ENCODE results near the gene C11orf91.
"Not testable (repeated sequence)": the region's sequence is repeated elsewhere in the genome, so short reads cannot be mapped to it uniquely, and the experiment has no call there.

C11orf91 gene

DNA sequence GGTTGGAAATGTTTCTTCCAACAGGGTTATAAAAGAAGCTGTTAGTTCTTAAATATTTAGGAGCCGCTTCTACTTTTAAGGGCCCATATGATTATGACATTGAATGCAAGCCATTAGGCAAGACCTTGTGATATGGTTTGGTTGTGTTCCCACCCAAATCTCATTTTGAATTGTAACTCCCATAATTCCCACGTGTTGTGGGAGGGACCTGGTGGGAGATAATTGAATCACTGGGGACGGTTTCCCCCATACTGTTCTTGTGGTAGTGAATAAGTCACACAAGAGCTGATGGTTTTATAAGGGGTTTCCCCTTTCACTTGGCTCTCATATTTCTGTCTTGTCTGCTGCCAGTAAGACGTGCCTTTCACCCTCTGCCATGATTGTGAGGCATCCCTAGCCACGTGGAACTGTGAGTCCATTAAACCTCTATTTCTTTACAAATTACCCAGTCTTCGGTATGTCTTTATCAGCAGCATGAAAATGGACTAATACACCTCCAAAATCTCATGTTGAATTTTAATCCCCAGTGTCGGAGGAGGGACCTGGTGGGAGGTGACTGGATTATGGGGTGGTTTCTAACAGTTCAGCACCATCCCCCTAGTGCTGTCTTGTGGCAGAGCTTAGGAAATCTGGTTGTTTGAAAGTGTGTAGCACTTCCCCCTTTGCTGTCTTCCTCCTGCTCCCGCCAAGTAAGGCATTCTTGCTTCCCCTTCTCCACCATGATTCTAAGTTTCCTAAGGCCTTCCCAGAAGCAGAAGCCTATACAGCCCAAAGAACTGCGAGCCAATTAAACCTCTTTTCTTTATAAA lies 31.3 kb upstream of the C11orf91 start:
- H3K4me1 ChIP-seq (ENCODE audit: control insufficient read depth, insufficient read depth, low read length): peaks cover 7% of the 10 kb centered on the region
- no peaks in the 10 kb centered on the region for H3K9me3 ChIP-seq (ENCODE audit: control insufficient read depth, insufficient read depth, low read length)
- H3K9ac ChIP-seq (ENCODE audit: low read depth, low read length): no peak overlapping the region
- no peak overlapping the region for H3K4me3 ChIP-seq (ENCODE audit: low read depth, low read length)
- H3K36me3 ChIP-seq (ENCODE audit: control insufficient read depth, insufficient read depth, low read length): no peaks in the 10 kb centered on the region
- H3K27me3 ChIP-seq (ENCODE audit: control insufficient read depth, insufficient read depth, low read length): peaks cover 10% of the 10 kb centered on the region

DNA sequence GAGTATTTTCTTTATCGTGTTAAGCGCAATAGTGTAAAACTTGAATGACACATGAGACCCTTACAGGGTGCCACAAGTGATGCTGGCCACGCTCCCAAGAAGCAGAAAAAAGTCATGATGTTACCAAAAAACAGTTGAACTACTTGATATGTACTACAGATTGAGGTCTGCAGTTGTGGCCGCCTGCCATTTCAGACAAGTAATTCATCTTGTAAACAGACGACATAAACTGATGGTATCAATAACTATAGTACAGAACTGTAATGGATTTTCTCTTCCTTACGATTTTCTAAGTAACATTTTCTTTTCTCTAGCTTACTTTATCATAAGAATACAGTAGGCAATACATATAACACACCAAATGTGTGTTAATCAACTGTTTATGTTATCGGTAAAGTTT lies 30.1 kb upstream of the C11orf91 start:
- H3K27me3 ChIP-seq (ENCODE audit: control insufficient read depth, insufficient read depth, low read length): peaks cover 10% of the 10 kb centered on the region
- no peak overlapping the region for H3K9ac ChIP-seq (ENCODE audit: low read depth, low read length)
- H3K9me3 ChIP-seq (ENCODE audit: control insufficient read depth, insufficient read depth, low read length): no peaks in the 10 kb centered on the region
- no peaks in the 10 kb centered on the region for H3K36me3 ChIP-seq (ENCODE audit: control insufficient read depth, insufficient read depth, low read length)
- H3K4me3 ChIP-seq (ENCODE audit: low read depth, low read length): no peak overlapping the region
- H3K4me1 ChIP-seq (ENCODE audit: control insufficient read depth, insufficient read depth, low read length): peaks cover 6% of the 10 kb centered on the region

DNA sequence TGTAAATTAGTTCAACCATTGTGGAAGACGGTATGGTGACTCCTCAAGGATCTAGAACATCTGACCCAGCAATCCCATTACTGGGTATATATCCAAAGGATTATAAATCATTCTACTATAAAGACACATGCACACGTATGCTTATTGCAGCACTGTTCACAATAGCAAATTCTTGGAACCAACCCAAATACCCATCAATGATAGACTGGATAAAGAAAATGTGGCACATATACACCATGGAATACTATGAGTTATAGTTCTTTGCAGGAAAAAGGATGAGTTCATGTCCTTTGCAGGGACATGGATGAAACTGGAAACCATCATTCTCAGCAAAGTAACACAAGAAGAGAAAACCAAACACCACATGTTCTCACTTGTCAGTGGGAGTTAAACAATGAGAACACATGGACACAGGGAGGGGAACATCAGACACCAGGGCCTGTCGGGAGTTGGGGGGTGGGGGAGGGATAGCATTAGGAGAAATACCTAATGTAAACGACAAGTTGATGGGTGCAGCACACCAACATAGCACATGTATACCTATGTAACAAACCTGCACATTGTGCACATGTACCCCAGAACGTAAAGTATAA lies 28.5 kb upstream of the C11orf91 start:
- not testable (repeated sequence) for H3K27me3 ChIP-seq (ENCODE audit: control insufficient read depth, insufficient read depth, low read length); H3K9me3 ChIP-seq (ENCODE audit: control insufficient read depth, insufficient read depth, low read length); H3K4me1 ChIP-seq (ENCODE audit: control insufficient read depth, insufficient read depth, low read length); H3K4me3 ChIP-seq (ENCODE audit: low read depth, low read length); H3K36me3 ChIP-seq (ENCODE audit: control insufficient read depth, insufficient read depth, low read length); H3K9ac ChIP-seq (ENCODE audit: low read depth, low read length)

DNA sequence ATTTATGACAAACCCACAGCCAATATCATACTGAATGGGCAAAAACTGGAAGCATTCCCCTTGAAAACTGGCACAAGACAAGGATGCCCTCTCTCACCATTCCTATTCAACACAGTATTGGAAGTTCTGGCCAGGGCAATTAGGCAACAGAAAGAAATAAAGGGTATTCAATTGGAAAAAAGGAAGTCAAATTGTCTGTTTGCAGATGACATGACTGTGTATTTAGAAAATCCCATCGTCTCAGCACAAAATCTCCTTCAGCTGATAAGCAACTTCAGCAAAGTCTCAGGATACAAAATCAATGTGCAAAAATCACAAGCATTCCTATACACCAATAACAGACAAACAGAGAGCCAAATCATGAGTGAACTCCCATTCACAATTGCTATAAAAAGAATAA lies 26.9 kb upstream of the C11orf91 start:
- not testable (repeated sequence) for H3K9ac ChIP-seq (ENCODE audit: low read depth, low read length); H3K4me3 ChIP-seq (ENCODE audit: low read depth, low read length); H3K27me3 ChIP-seq (ENCODE audit: control insufficient read depth, insufficient read depth, low read length); H3K9me3 ChIP-seq (ENCODE audit: control insufficient read depth, insufficient read depth, low read length); H3K4me1 ChIP-seq (ENCODE audit: control insufficient read depth, insufficient read depth, low read length); H3K36me3 ChIP-seq (ENCODE audit: control insufficient read depth, insufficient read depth, low read length)

DNA sequence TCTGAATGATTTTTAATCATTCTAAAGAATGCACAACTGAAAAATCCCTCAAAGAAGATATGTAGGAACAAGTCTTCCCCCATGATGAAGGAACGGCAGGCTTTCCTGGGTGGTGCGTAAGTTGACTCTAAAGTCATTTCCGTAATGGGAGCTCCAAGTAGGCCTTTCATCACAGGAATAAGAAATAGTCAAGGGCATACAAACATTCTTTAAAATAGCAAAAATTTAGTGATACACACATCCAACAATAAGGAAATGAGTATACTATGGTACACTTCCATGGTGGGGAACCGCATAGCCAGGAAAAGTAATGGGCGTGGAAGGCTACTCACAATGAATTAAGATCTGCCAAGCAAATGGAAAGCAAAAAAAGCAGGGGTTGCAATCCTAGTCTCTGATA lies 24.9 kb upstream of the C11orf91 start:
- Histone ChIP-seq H3K4me3 (ENCODE audit: low read depth, low read length) (no peak overlapping the region), H3K4me1 (ENCODE audit: control insufficient read depth, insufficient read depth, low read length) (no peaks in the 10 kb centered on the region), H3K27me3 (ENCODE audit: control insufficient read depth, insufficient read depth, low read length) (no peaks in the 10 kb centered on the region), H3K9me3 (ENCODE audit: control insufficient read depth, insufficient read depth, low read length) (no peaks in the 10 kb centered on the region), H3K9ac (ENCODE audit: low read depth, low read length) (no peak overlapping the region), H3K36me3 (ENCODE audit: control insufficient read depth, insufficient read depth, low read length) (peaks cover 6% of the 10 kb centered on the region)

DNA sequence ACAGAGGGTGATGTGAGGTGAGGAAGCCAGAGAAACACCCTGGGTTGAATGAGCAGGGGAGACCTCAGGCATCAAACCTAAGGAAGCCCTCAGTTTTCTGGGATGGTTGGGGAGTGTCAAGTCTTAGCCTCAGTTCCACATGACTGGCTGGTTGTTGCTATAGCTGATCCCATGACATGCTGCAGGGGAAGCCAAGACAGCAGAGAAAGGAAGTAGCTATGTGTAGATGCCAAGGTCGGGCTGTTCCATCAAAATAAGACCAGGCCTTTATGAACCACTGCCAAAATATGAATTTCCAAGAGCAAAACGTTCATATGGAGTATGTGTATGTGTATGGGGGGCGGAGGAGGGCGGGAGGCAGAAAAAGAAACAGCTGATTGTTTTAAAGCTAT lies 24.0 kb upstream of the C11orf91 start:
- no peak overlapping the region for H3K4me3 ChIP-seq (ENCODE audit: low read depth, low read length)
- no peaks in the 10 kb centered on the region for H3K9me3 ChIP-seq (ENCODE audit: control insufficient read depth, insufficient read depth, low read length)
- no peak overlapping the region for H3K9ac ChIP-seq (ENCODE audit: low read depth, low read length)
- H3K27me3 ChIP-seq (ENCODE audit: control insufficient read depth, insufficient read depth, low read length): no peaks in the 10 kb centered on the region
- H3K36me3 ChIP-seq (ENCODE audit: control insufficient read depth, insufficient read depth, low read length): peaks cover 11% of the 10 kb centered on the region
- H3K4me1 ChIP-seq (ENCODE audit: control insufficient read depth, insufficient read depth, low read length): no peaks in the 10 kb centered on the region

DNA sequence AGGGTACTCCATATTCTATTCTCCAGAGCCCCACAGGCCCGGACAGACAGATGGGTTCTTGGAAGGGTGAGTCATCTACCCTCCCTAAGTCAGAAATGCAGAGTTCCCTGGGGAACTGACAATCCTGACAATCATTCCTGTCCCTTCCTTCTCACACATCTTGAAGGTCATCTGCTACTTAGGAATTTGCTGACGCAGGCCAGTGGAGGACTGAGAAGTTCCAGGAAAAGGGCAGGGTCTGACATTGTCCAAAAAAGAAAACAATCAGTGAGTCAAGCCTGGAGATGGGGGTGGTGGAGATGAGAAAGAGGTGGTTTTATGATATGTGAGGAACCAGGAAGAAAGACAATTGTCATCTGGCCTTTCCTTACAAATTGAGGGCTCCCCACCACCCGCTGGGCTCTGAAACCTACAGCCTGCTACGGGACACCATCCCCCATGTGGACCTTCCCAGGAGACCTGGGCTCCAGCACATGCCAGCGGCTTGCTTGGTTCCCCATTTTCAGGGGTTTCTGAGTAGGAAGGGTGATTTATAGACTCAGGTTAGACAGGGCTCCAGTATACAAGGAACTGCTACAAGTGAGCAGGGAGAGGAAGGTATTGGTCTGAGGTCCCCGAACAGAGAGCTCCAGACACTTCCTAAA lies 22.7 kb upstream of the C11orf91 start:
- H3K27me3 ChIP-seq (ENCODE audit: control insufficient read depth, insufficient read depth, low read length): no peaks in the 10 kb centered on the region

DNA sequence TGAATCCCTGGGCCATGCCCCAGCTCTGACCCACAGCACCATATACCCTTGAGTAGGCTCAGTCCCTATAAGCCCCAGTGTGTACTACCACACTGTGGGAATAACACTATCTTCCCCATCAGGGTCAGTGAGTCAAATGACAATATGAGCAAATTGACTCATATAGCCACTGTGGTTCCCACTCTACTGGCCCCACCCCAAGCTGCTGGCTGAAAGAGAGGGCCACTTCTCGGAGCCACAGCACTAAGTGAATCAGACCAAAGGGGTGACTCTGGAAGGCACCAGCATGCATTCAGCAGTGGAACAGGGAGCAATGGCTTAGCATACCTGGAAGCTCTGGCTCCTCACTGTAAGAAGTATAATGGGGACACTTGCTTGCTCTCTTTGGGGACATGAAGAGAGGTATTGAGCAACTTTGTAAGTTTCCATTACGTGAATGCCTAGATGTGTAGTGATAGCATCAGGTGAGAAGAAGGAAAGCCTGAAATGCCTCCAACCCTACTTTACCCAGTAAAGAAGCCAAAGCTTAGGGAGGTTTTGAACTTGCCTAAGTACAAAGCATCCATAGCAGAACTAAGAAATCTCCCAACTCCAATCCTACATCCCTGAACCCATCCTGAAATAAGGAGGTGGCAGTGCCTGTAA lies 22.1 kb upstream of the C11orf91 start:
- Histone ChIP-seq H3K9ac (ENCODE audit: low read depth, low read length) (no peak overlapping the region), H3K27me3 (ENCODE audit: control insufficient read depth, insufficient read depth, low read length) (no peaks in the 10 kb centered on the region), H3K4me1 (ENCODE audit: control insufficient read depth, insufficient read depth, low read length) (no peaks in the 10 kb centered on the region), H3K9me3 (ENCODE audit: control insufficient read depth, insufficient read depth, low read length) (no peaks in the 10 kb centered on the region), H3K36me3 (ENCODE audit: control insufficient read depth, insufficient read depth, low read length) (peaks cover 11% of the 10 kb centered on the region), H3K4me3 (ENCODE audit: low read depth, low read length) (no peak overlapping the region)

More for the DNA sequence above, 22.7 kb upstream of the C11orf91 start:
- Histone ChIP-seq H3K4me1 (ENCODE audit: control insufficient read depth, insufficient read depth, low read length) (no peaks in the 10 kb centered on the region), H3K9ac (ENCODE audit: low read depth, low read length) (no peak overlapping the region), H3K9me3 (ENCODE audit: control insufficient read depth, insufficient read depth, low read length) (no peaks in the 10 kb centered on the region), H3K36me3 (ENCODE audit: control insufficient read depth, insufficient read depth, low read length) (peaks cover 11% of the 10 kb centered on the region), H3K4me3 (ENCODE audit: low read depth, low read length) (no peak overlapping the region)

DNA sequence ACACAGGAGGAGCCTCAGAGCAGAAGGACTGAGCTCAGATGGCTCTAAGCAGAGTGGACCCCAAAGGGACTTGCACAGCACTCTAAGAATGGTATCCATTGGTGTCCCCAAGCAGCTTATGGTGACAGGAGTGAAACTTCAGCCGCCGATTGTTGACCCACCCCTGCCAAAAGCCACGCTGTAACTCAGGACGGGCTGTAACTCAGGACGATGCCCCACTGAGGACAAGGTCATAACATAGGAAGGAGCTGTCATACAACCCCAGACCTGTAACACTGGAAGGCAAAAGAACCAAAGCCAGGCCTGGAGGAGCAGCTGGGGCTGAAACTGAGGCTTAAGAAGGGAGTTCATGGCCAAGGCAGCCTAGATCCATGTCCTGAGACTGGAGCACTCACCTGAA lies 21.4 kb upstream of the C11orf91 start:
- H3K4me1 ChIP-seq (ENCODE audit: control insufficient read depth, insufficient read depth, low read length): no peaks in the 10 kb centered on the region
- no peaks in the 10 kb centered on the region for H3K9me3 ChIP-seq (ENCODE audit: control insufficient read depth, insufficient read depth, low read length)
- peaks cover 11% of the 10 kb centered on the region for H3K36me3 ChIP-seq (ENCODE audit: control insufficient read depth, insufficient read depth, low read length)
- no peak overlapping the region for H3K4me3 ChIP-seq (ENCODE audit: low read depth, low read length)
- no peaks in the 10 kb centered on the region for H3K27me3 ChIP-seq (ENCODE audit: control insufficient read depth, insufficient read depth, low read length)
- no peak overlapping the region for H3K9ac ChIP-seq (ENCODE audit: low read depth, low read length)

DNA sequence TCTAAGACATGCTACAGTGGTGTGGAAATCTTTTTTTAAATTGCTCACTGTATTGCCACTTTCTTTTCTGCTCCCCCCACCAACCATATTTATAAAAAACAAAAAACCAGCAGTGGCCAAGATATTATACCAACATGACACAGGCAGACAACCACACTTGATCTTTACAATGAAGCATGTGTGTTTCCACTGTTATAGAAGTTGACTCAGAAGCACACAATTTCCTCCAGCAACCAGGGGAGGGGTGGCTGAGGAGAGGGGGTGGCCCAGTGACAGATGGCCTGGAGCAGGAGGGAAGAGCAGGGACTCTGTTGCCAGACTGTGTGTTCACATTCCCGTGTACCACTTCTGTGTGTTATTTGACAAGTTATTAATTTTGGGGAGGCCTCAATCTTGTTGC lies 20.8 kb upstream of the C11orf91 start:
- Histone ChIP-seq H3K36me3 (ENCODE audit: control insufficient read depth, insufficient read depth, low read length) (peaks cover 11% of the 10 kb centered on the region), H3K4me1 (ENCODE audit: control insufficient read depth, insufficient read depth, low read length) (no peaks in the 10 kb centered on the region), H3K9ac (ENCODE audit: low read depth, low read length) (no peak overlapping the region), H3K9me3 (ENCODE audit: control insufficient read depth, insufficient read depth, low read length) (no peaks in the 10 kb centered on the region), H3K27me3 (ENCODE audit: control insufficient read depth, insufficient read depth, low read length) (no peaks in the 10 kb centered on the region), H3K4me3 (ENCODE audit: low read depth, low read length) (no peak overlapping the region)

DNA sequence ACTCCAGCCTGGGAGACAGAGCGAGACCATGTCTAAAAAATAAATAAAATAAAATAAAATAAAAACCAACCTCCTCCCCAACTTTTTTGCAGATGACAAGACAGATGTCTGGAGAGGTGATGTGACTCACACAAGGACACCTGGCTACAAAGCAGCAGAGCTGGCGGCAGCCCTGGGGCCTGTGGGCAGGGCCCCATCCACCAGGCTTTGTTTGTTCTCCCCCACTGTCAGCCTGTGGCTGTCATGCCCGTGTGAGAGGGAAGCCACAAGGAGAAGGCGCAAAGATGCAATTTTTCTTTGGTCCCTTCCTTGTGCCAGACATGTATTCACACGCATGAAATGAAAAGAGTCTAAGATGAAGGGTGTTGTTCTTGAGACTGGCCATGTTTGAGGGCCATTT lies 19.0 kb upstream of the C11orf91 start:
- Histone ChIP-seq H3K9me3 (ENCODE audit: control insufficient read depth, insufficient read depth, low read length) (no peaks in the 10 kb centered on the region), H3K4me1 (ENCODE audit: control insufficient read depth, insufficient read depth, low read length) (no peaks in the 10 kb centered on the region), H3K9ac (ENCODE audit: low read depth, low read length) (no peak overlapping the region), H3K4me3 (ENCODE audit: low read depth, low read length) (no peak overlapping the region), H3K27me3 (ENCODE audit: control insufficient read depth, insufficient read depth, low read length) (no peaks in the 10 kb centered on the region), H3K36me3 (ENCODE audit: control insufficient read depth, insufficient read depth, low read length) (peaks cover 11% of the 10 kb centered on the region)

All from iPS-15b (cell line).